ENCODE measurements around the gene CLDND2. TPM values are rescaled to one million over a fixed set of nuclear protein-coding genes. Genes with fewer than 3 reads are reported as not detected.

Gene CLDND2
- total RNA-seq, 1 experiment from 2014 or later: 1.8 TPM

DNA sequence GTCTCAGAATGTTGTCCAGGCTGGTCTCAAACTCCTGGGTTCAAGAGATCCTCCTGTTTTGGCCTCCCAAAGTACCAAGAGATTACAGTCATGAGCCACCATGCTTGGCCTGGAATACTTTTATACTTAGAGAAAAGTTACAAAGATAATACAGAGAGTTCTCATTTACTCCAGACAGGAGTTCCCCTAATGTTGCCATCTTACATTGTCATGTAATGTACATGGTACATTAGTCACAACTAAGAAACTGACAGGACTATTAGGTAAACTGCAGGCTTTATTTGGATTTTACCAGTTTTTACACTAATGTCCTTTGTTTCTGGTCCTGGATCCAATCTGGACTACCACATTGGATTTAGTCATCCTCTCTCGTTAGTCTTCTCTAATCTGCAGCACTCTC is 23.9 kb upstream of the CLDND2 start (continued):
- no peak for TF ChIP-seq RAD21 (IDR thresholded peaks at IDR 0.05; ENCODE audit: low read depth)

DNA sequence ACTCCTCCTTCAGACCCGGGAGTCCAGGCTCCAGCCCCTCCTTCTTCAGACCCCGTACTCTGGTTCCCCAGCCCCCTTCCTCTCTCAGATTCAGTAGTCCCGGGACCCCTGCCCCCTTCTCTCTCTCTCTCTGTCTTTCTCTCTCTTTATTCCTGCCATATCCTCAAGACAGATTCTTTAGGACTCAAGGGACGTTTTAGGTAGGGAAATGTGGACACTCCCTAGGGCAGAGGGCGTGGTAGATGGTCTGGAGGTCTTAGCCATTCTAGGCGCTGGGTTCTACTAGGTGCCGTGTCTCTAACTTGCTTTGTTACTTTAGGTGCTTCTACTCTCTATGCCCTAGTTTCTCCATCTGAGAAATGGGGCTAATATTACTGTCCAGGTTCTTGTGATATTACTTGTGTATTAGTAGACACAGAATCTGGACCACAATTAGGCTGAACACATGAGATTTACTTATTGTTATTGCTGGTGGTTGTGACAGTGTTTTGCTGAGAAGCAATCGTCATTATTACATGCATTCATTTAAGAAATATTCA is 22.3 kb upstream of the CLDND2 start:
- RAD21 ChIA-PET (ENCODE audit: low non-redundant PET in 1 of 2, low total read pairs in 2 of 2, uncharacterized antibody in 2 of 2, unreplicated experiment in 2 of 2): interaction anchor here in 1 of 2 experiments (0.7 kb wide), 1 partner anchor 12 kb away, joined by 3 read pairs; no protein-coding TSS in a partner anchor
- no peak overlapping the region for H3K4me2 ChIP-seq (ENCODE audit: low read length)
- no peak overlapping the region for H3K9ac ChIP-seq (ENCODE audit: low read length)
- H3K4me1 ChIP-seq (ENCODE audit: control insufficient read depth in 1 of 2, insufficient read depth in 2 of 2, low read length in 2 of 2): peaks cover 6 to 23% of the 10 kb centered on the region in 2 experiments; a peak in 3 of 4 replicates
- BruUV-seq (replicated peaks): no TSS peak
- H3K9me2 ChIP-seq (ENCODE audit: insufficient read depth): no peaks in the 10 kb centered on the region
- H3K36me3 ChIP-seq (ENCODE audit: control insufficient read depth in 1 of 2, insufficient read depth in 2 of 2, low read length in 2 of 2): no peaks in the 10 kb centered on the region
- H4K20me1 ChIP-seq (ENCODE audit: insufficient read depth): no peaks in the 10 kb centered on the region
- no peak for TF ChIP-seq POLR2AphosphoS5 (IDR thresholded peaks at IDR 0.05; ENCODE audit: low read depth, low read length)
- no peak for TF ChIP-seq RAD21 (IDR thresholded peaks at IDR 0.05; ENCODE audit: low read depth)
- TF ChIP-seq YY1 (IDR thresholded peaks at IDR 0.05; ENCODE audit: extremely low read depth, insufficient replicate concordance, low read depth, low read length): no peak
- no peak for TF ChIP-seq FOSL1 (IDR thresholded peaks at IDR 0.05; ENCODE audit: low read depth)
- TF ChIP-seq CTCF (IDR thresholded peaks at IDR 0.05 in 2 of 3, conservative IDR thresholded peaks at IDR 0.05 in 1 of 3; ENCODE audit: borderline replicate concordance in 1 of 3, insufficient read depth in 1 of 3, low read depth in 2 of 3, low read length in 2 of 3): no peak
- TF ChIP-seq ZNF274 (IDR thresholded peaks at IDR 0.05; ENCODE audit: low read depth, low read length): no peak
- no peak for TF ChIP-seq CBX3 (IDR thresholded peaks at IDR 0.05; ENCODE audit: low read depth)
- POLR2A ChIA-PET: no interaction called here
- H3K4me3 ChIP-seq (replicated peaks in 1 of 2; ENCODE audit: low read depth in 1 of 2, low read length in 2 of 2): no peak overlapping the region
- no peak overlapping the region for H3K27ac ChIP-seq (ENCODE audit: low read depth, low read length)
- CTCF ChIA-PET: no interaction called here
- DNase-seq (ENCODE audit: low read depth, low spot score): no peak
- ATAC-seq: no peak
- H3K79me2 ChIP-seq (ENCODE audit: insufficient read depth, low read length): peaks cover 4% of the 10 kb centered on the region; the same call in 1 of the 2 replicates
- no peaks in the 10 kb centered on the region for H3K9me3 ChIP-seq (ENCODE audit: control insufficient read depth in 1 of 2, insufficient read depth in 1 of 2, low read depth in 1 of 2, low read length in 2 of 2)
- no peak overlapping the region for H2AFZ ChIP-seq (ENCODE audit: low read depth, low read length, poor library complexity, severe bottlenecking)
- no peaks in the 10 kb centered on the region for H3K27me3 ChIP-seq (ENCODE audit: insufficient read depth, low read length)
- intact Hi-C loops (cut with micrococcal nuclease): no loop called here
